CD4-positive, alpha-beta T cell (primary cell): Measurements from ENCODE around the gene MCC. TPM values are rescaled to one million over a fixed set of nuclear protein-coding genes. Genes with fewer than 3 reads are reported as not detected.

Experiments used
- ATAC-seq: fragments of 200-7000 bp; cut with Tn5 transposase; one replicate; pipeline ENCODE4 v1.10.0; 2022; ENCODE audit warnings: mild to moderate bottlenecking; ENCODE audit not compliant: poor library complexity
- CTCF ChIA-PET: fragments of 350-600 bp; sonication (Branson Sonifier 250); formaldehyde crosslinking; loops from one replicate; lab custom pipeline; 2021; ENCODE audit warnings: antibody characterized with exemption, inconsistent platforms; lab: Charles Lee
- POLR2A ChIA-PET: fragments of 350-600 bp; sonication (Branson Sonifier 250); formaldehyde crosslinking; loops from one replicate; lab custom pipeline; 2021; ENCODE audit warnings: antibody characterized with exemption, inconsistent platforms; lab: Charles Lee
- DNase-seq, 14 experiments: peaks; one replicate each; pipeline ENCODE4 v3.0.0-alpha.2; 2013 to 2020; ENCODE audit warnings: mixed read lengths in 2 of 14
- H3K27ac ChIP-seq, 2 donors: one replicate each; pipeline versions ENCODE4 v1.5.1 to v1.7.0; 2013; ENCODE audit warnings: low read length in 2 of 2, low read depth in 1 of 2, mild to moderate bottlenecking in 1 of 2
- H3K27me3 ChIP-seq, 2 experiments: 1 replicate in 1 of 2; 2 replicates in 1 of 2; pipeline versions ENCODE4 v1.6.1 to v1.7.0; 2013; ENCODE audit warnings: low read length in 2 of 2, control low read depth in 1 of 2, mild to moderate bottlenecking in 1 of 2, moderate library complexity in 1 of 2; ENCODE audit not compliant: insufficient read depth in 2 of 2, control insufficient read depth in 1 of 2
- H3K36me3 ChIP-seq: one replicate; pipeline ENCODE4 v1.6.1; 2013; ENCODE audit warnings: low read length, control low read depth; ENCODE audit not compliant: insufficient read depth
- H3K4me1 ChIP-seq: one replicate; pipeline ENCODE4 v1.6.1; 2013; ENCODE audit warnings: low read length, control low read depth; ENCODE audit not compliant: insufficient read depth
- H3K4me3 ChIP-seq: one replicate; pipeline ENCODE4 v1.5.1; 2013; ENCODE audit warnings: mild to moderate bottlenecking, low read length, moderate library complexity
- H3K9me3 ChIP-seq, 2 experiments: 1 replicate in 1 of 2; 2 replicates in 1 of 2; pipeline versions ENCODE4 v1.6.1 to v1.7.0; 2013; ENCODE audit warnings: low read length in 2 of 2, mild to moderate bottlenecking in 2 of 2, control low read depth in 1 of 2, moderate library complexity in 1 of 2; ENCODE audit not compliant: control insufficient read depth in 1 of 2, insufficient read depth in 1 of 2
- H3K27ac Mint-ChIP-seq: one replicate; pipeline ENCODE4 v1.8.0; 2020; ENCODE audit warnings: mixed read lengths
- H3K27me3 Mint-ChIP-seq: one replicate; pipeline ENCODE4 v1.8.0; 2021; ENCODE audit warnings: mixed read lengths
- H3K36me3 Mint-ChIP-seq: one replicate; pipeline ENCODE4 v1.8.0; 2021; ENCODE audit warnings: low read depth, mixed read lengths
- H3K4me1 Mint-ChIP-seq: one replicate; pipeline ENCODE4 v1.8.0; 2021; ENCODE audit warnings: low read depth, mixed read lengths
- H3K4me3 Mint-ChIP-seq: one replicate; pipeline ENCODE4 v1.8.0; 2020; ENCODE audit warnings: mild to moderate bottlenecking, mixed read lengths
- H3K9me3 Mint-ChIP-seq: one replicate; pipeline ENCODE4 v1.8.0; 2020; ENCODE audit warnings: mixed read lengths
- intact Hi-C, 2 experiments: fragments of 100-400 bp; cut with DNase I in 1 of 2; cut with micrococcal nuclease in 1 of 2; formaldehyde crosslinking; loops; one replicate each; pipeline versions ENCODE4 v1.15.1 to v1.9.0; 2023 to 2025; cut with DNase I, micrococcal nuclease
- total RNA-seq, 174 experiments: library from RNA in 2 of 174; stranded (reverse) in 2 of 174; gene quantifications; one replicate each; pipeline ENCODE4 v1.2.3 and lab custom pipeline; 2021 to 2026
- TF ChIP-seq, protein P1 (sequence below): fragments of 200-600 bp; IDR thresholded peaks from one replicate; pipeline ENCODE4 v1.8.0; 2022; ENCODE audit warnings: antibody characterized with exemption, mild to moderate bottlenecking

The MCC gene
- total RNA-seq, 2 experiments from 2014 or later: 3.2 to 3.3 TPM

DNA sequence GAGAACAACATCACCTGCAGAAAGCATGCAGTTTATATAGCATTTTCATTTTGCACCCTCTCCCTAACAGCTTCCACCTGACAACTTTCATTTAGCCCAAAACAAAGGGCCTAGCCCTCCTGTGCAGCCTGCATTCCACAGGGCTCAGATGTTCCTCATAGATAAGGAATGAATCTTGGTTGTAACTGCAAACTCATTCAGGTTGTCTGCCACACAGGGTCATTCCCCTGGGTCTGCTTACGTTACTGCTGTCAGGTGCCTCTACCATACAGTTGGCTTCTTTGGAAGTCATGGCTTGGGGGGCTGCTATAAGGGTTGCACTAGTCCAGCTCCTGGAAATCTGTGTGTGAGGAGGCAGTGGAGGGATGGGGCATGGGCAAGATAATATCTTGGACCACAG, 514.3 kb downstream of the MCC start:
- ChIA-PET CTCF (interaction anchor here (1.9 to 2.4 kb wide), 2 partner anchors 10 to 22 kb away, joined by 5 to 8 read pairs; no protein-coding TSS in a partner anchor), POLR2A (no interaction called here)
- peaks cover 30% of the 10 kb centered on the region for H3K4me1 Mint-ChIP-seq
- H3K36me3 Mint-ChIP-seq: peaks cover 22% of the 10 kb centered on the region
- Histone ChIP-seq H3K4me3 (no peak overlapping the region), H3K36me3 (no peaks in the 10 kb centered on the region), H3K27ac (no peak overlapping the region), H3K9me3 (no peaks in the 10 kb centered on the region), H3K4me1 (peaks cover 11% of the 10 kb centered on the region), H3K27me3 (no peaks in the 10 kb centered on the region)
- TF ChIP-seq, protein P1, sequence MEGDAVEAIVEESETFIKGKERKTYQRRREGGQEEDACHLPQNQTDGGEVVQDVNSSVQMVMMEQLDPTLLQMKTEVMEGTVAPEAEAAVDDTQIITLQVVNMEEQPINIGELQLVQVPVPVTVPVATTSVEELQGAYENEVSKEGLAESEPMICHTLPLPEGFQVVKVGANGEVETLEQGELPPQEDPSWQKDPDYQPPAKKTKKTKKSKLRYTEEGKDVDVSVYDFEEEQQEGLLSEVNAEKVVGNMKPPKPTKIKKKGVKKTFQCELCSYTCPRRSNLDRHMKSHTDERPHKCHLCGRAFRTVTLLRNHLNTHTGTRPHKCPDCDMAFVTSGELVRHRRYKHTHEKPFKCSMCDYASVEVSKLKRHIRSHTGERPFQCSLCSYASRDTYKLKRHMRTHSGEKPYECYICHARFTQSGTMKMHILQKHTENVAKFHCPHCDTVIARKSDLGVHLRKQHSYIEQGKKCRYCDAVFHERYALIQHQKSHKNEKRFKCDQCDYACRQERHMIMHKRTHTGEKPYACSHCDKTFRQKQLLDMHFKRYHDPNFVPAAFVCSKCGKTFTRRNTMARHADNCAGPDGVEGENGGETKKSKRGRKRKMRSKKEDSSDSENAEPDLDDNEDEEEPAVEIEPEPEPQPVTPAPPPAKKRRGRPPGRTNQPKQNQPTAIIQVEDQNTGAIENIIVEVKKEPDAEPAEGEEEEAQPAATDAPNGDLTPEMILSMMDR: no peak
- no peaks in the 10 kb centered on the region for H3K27me3 Mint-ChIP-seq
- no peak overlapping the region for H3K4me3 Mint-ChIP-seq
- DNase-seq: no peak
- no peaks in the 10 kb centered on the region for H3K9me3 Mint-ChIP-seq
- intact Hi-C loops: no loop called here
- no peak overlapping the region for H3K27ac Mint-ChIP-seq
- no peak for ATAC-seq

DNA sequence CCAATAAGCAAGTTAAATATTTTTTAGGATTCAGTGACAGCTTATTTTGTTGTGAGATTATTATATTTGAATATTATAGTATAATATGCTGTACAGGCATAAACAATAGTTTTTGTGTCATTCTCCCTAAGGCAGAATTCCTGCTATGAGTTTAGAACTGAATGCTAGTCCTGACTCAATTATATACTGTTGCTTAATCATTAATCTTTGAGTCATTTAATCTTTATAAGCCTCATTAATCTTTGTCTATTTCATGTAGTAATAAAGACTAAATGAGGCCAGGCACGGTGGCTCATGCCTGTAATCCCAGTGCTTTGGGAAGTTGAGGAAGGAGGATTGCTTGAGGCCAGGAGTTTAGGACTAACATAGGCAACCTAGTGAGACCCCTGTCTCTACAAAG, 515.2 kb downstream of the MCC start:
- intact Hi-C loops: no loop called here
- ChIA-PET POLR2A (no interaction called here), CTCF (interaction anchor here (0.6 to 2.4 kb wide), 2 partner anchors 9 to 37 kb away, joined by 3 to 8 read pairs; no protein-coding TSS in a partner anchor)
- Mint-ChIP-seq H3K27me3 (no peaks in the 10 kb centered on the region), H3K27ac (no peak overlapping the region), H3K36me3 (peaks cover 20% of the 10 kb centered on the region), H3K4me3 (no peak overlapping the region), H3K4me1 (peaks cover 22% of the 10 kb centered on the region), H3K9me3 (no peaks in the 10 kb centered on the region)
- TF ChIP-seq, protein P1: no peak
- ATAC-seq (no peak), DNase-seq (no peak)
- Histone ChIP-seq H3K4me1 (peaks cover 10% of the 10 kb centered on the region), H3K36me3 (no peaks in the 10 kb centered on the region), H3K27me3 (no peaks in the 10 kb centered on the region), H3K4me3 (no peak overlapping the region), H3K9me3 (no peaks in the 10 kb centered on the region), H3K27ac (no peak overlapping the region)

Other genes with a start within 250 kb of the MCC start
- not detected for gene TSSK1B, start 53.5 kb downstream of the MCC start, total RNA-seq
- 10 to 100 TPM; 33.9 to 41.7 TPM for gene YTHDC2, start 25.2 kb upstream of the MCC start, total RNA-seq